ENCODE results near the gene CFH. TPM values are rescaled to one million over a fixed set of nuclear protein-coding genes. Genes with fewer than 3 reads are reported as not detected.

Gene CFH
- not detected for total RNA-seq (ENCODE audit: unreplicated experiment)
- long read RNA-seq: 0 reads

DNA sequence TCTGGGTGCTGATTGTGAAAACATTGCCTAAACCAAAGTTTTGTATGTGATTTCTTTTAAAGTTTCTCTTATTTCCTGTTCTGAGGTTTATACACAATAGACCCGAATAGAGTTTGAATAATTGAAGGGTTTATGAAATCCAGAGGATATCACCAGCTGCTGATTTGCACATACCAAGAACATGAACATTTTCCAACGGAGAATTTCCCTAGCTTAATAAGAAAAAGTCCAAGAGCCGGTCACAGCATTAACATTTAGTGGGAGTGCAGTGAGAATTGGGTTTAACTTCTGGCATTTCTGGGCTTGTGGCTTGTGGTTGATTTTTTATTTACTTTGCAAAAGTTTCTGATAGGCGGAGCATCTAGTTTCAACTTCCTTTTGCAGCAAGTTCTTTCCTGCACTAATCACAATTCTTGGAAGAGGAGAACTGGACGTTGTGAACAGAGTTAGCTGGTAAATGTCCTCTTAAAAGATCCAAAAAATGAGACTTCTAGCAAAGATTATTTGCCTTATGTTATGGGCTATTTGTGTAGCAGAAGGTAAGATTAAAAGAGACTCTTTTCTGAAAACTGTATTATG lies at the start of gene CFH:
Gene CFH (plus strand): TSS at position 407 of the 579 bp plus-strand sequence. CDS start 75 bp downstream, at position 482.
- Mint-ChIP-seq H3K27me3 (ENCODE audit: unreplicated experiment) (no peaks in the 10 kb centered on the region), H3K27ac (ENCODE audit: unreplicated experiment) (no peak within 1 kb of the TSS), H3K9me3 (ENCODE audit: unreplicated experiment) (no peaks in the 10 kb centered on the region), H3K36me3 (ENCODE audit: unreplicated experiment) (no peaks in the 10 kb centered on the region), H3K4me1 (ENCODE audit: low read depth, unreplicated experiment) (peaks cover 2% of the 10 kb centered on the region), H3K4me3 (ENCODE audit: unreplicated experiment) (no peak within 1 kb of the TSS)
- TF ChIP-seq, protein P1, sequence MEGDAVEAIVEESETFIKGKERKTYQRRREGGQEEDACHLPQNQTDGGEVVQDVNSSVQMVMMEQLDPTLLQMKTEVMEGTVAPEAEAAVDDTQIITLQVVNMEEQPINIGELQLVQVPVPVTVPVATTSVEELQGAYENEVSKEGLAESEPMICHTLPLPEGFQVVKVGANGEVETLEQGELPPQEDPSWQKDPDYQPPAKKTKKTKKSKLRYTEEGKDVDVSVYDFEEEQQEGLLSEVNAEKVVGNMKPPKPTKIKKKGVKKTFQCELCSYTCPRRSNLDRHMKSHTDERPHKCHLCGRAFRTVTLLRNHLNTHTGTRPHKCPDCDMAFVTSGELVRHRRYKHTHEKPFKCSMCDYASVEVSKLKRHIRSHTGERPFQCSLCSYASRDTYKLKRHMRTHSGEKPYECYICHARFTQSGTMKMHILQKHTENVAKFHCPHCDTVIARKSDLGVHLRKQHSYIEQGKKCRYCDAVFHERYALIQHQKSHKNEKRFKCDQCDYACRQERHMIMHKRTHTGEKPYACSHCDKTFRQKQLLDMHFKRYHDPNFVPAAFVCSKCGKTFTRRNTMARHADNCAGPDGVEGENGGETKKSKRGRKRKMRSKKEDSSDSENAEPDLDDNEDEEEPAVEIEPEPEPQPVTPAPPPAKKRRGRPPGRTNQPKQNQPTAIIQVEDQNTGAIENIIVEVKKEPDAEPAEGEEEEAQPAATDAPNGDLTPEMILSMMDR (IDR thresholded peaks at IDR 0.05; ENCODE audit: partially characterized antibody, unreplicated experiment): no peak
- DNase-seq: no peak

DNA sequence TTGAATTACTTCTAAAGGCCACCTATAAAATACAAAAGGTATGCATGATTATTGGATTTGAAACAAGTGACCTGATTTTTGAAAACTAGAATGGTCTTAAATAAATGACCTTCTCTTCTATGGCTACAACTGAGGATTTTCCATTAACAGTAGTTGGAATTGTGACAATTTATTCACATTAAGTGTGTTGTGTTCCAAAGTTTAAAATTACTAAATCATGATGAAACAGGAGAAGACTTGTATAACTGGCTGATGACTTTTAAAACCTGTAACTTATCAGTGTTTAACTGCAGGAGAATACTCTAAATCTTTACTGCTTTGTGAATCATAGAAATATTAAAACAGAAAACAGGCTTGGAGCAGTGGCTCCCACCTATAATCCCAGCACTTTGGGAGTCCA lies 48.2 kb upstream of the CFH start:
- Mint-ChIP-seq H3K4me3 (ENCODE audit: unreplicated experiment) (peak overlapping the region; percentile 83), H3K9me3 (ENCODE audit: unreplicated experiment) (peaks cover 8% of the 10 kb centered on the region), H3K36me3 (ENCODE audit: unreplicated experiment) (no peaks in the 10 kb centered on the region), H3K27me3 (ENCODE audit: unreplicated experiment) (peaks cover 3% of the 10 kb centered on the region), H3K4me1 (ENCODE audit: low read depth, unreplicated experiment) (peaks cover 44% of the 10 kb centered on the region), H3K27ac (ENCODE audit: unreplicated experiment) (no peak overlapping the region)
- no peak for DNase-seq
- TF ChIP-seq, protein P1 (IDR thresholded peaks at IDR 0.05; ENCODE audit: partially characterized antibody, unreplicated experiment): no peak

GRCh38 chr1:196607981-196608380 lies 43.9 kb upstream of the CFH start:
- Mint-ChIP-seq H3K4me3 (ENCODE audit: unreplicated experiment) (peak overlapping the region; percentile 95), H3K9me3 (ENCODE audit: unreplicated experiment) (peaks cover 12% of the 10 kb centered on the region), H3K4me1 (ENCODE audit: low read depth, unreplicated experiment) (peaks cover 32% of the 10 kb centered on the region), H3K27me3 (ENCODE audit: unreplicated experiment) (peaks cover 5% of the 10 kb centered on the region), H3K36me3 (ENCODE audit: unreplicated experiment) (no peaks in the 10 kb centered on the region), H3K27ac (ENCODE audit: unreplicated experiment) (peak overlapping the region; percentile 92)
- TF ChIP-seq, protein P1 (IDR thresholded peaks at IDR 0.05; ENCODE audit: partially characterized antibody, unreplicated experiment): no peak
- no peak for DNase-seq

DNA sequence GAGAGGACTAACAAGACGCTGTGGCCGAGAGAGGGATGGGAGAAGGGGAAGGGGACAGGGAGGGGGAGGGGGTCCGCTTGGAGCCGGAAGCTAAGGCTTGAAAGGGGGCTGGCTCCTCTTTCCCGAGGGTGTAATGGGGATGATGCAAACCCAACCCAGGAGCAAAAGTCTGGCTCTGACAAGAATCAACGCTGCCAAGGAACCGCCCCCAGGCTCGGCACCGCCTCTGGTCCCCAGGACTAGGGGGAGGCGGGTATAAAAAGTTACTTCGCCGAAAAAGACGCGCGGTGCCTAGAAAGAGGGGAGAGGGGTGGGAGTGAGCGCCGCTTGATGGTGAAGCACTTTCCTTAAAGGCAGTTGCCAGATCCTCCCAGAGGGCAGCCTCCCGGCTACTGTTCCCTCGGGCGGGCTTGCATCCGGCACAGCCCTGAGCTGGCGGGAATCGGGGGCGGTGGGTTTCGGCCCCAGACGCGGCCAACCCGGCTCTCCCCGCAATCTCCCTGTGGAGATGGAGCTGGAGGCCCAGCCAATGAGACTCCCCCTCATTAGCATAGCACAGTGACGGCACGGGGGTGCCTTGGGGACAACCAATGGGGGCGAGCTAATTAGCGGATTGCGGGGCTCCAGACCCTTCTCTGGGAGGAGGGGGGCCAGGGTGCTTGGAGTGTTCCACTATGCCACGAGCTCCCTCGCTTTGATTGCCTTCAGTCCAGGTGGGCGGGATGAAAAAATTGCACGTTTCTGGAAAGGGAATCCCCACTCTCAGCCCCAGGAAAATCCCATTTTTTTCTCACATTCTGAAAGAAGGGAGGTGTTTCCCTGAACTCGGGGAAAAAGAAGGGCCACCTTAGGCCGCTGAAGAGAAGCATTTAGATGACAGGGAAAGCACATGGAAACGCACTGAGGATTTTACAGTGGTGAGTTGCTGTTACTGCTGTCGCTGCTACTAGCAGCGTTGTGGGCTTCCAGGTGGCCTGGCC lies 43.2 kb upstream of the CFH start, which contains the start of gene KCNT2:
Gene KCNT2 (minus strand): TSS at position 51 of the 980 bp plus-strand sequence. CDS start 131 bp downstream, outside the sequence.
- H3K4me1 Mint-ChIP-seq (ENCODE audit: low read depth, unreplicated experiment): peaks cover 30% of the 10 kb centered on the region
- no peaks in the 10 kb centered on the region for H3K36me3 Mint-ChIP-seq (ENCODE audit: unreplicated experiment)
- H3K27me3 Mint-ChIP-seq (ENCODE audit: unreplicated experiment): peaks cover 5% of the 10 kb centered on the region
- H3K27ac Mint-ChIP-seq (ENCODE audit: unreplicated experiment): peak within 1 kb of the TSS; percentile 96
- peak; percentile 95 for DNase-seq
- peaks cover 12% of the 10 kb centered on the region for H3K9me3 Mint-ChIP-seq (ENCODE audit: unreplicated experiment)
- peak within 1 kb of the TSS; percentile 95 for H3K4me3 Mint-ChIP-seq (ENCODE audit: unreplicated experiment)
- TF ChIP-seq, protein P1 (IDR thresholded peaks at IDR 0.05; ENCODE audit: partially characterized antibody, unreplicated experiment): peak; percentile 28

All from glutamatergic neuron (in vitro differentiated cells).